Activated CD8-positive, alpha-beta memory T cell treated with anti-CD3 and anti-CD28 coated beads for 36 hours (primary cell): Measurements from ENCODE around the gene SLC39A7. TPM values are rescaled to one million over a fixed set of nuclear protein-coding genes. Genes with fewer than 3 reads are reported as not detected.

Experiments
- CTCF ChIA-PET: fragments of 350-600 bp; sonication (Branson Sonifier 250); formaldehyde crosslinking; loops from one replicate; lab custom pipeline; 2021; ENCODE audit warnings: antibody characterized with exemption; lab: Charles Lee
- POLR2A ChIA-PET: fragments of 350-600 bp; sonication (Branson Sonifier 250); formaldehyde crosslinking; loops from one replicate; lab custom pipeline; 2021; ENCODE audit warnings: antibody characterized with exemption; lab: Charles Lee
- total RNA-seq, 2 experiments: library from RNA; stranded (reverse); gene quantifications; one replicate each; pipeline ENCODE4 v1.2.3, GENCODE V29; 2021

Gene SLC39A7, protein sequence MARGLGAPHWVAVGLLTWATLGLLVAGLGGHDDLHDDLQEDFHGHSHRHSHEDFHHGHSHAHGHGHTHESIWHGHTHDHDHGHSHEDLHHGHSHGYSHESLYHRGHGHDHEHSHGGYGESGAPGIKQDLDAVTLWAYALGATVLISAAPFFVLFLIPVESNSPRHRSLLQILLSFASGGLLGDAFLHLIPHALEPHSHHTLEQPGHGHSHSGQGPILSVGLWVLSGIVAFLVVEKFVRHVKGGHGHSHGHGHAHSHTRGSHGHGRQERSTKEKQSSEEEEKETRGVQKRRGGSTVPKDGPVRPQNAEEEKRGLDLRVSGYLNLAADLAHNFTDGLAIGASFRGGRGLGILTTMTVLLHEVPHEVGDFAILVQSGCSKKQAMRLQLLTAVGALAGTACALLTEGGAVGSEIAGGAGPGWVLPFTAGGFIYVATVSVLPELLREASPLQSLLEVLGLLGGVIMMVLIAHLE
- 10 to 100 TPM; 60.1 to 62.4 TPM for total RNA-seq

DNA sequence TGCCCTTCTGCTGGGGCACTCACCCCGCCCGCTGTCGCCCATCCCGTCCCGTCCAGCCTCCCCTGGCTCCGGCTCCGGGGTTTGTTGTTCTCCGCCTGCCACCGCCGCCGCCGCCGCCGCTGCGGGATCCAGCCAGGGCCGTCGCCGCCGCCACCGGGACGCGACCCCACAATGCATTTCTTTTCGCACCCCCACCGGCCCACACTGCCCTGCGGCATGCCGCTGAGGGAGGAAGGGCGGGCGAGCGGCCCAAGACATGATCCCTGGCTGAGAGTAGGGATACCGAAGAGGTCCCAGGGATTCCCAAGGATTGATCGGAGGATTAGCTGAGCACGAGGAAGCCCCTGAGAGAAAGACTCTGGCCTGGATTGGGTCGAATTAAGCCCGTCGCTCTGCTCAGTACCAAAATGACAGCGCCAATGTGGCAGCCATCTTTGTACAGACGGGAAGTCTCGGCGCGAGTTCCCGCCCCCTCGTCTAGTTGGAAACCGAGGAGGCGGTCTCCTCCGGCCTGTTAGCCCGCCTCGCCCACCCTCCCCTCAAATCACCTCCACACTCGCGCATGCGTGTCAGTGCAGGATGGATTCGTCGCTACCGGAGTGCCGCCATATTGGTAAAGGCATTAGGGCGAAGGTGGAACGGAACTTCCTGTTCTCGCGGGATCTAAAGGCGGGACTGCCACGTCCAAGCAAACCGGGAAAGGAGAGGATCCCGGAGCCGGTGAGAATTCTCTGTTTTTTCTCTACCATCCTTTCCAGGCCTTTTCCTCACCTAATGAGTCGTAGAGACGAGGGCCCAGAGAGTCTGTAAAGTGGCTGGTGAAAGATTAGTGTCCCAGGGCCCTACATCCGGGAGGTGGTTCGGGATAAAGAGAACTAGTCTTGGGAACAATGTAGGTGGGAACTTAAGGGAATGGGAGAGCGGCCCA lies at the start of gene SLC39A7, which contains the start of gene RXRB:
Gene SLC39A7 (plus strand): TSS at position 649 of the 928 bp plus-strand sequence. CDS start 379 bp downstream, outside the sequence.
Gene RXRB (minus strand): TSS at position 447 of the 928 bp plus-strand sequence. CDS start 189 bp downstream, at position 258.
- CTCF ChIA-PET = interaction anchor here (2.0 kb wide), 1 partner anchor 8 kb away, joined by 6 read pairs; the partner anchor contains the start of gene RING1
- POLR2A ChIA-PET = interaction anchor here (0.7 to 0.8 kb wide), 4 partner anchors 48 to 254 kb away, joined by 3 to 7 read pairs (median 4); partner anchors contain the start of genes RPS18, VPS52 and ZBTB9

DNA sequence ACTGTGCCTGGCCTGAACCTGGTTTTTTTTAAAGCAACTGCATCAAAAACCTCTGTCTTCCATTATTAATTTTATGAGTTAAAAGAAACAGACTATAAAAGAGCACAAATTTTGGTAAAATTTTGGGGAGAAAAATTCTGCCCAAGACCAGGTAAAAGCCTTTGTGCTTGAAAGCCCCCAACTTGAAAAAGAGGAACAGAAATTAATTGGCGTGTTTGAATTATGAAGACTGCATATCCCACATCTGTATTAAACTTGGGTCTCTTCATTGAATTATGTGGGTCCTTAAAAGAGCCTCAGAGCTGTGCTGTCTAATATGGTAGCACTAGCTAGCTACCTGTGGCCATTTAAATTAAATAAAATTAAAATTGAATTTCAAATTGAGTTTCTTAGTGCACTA lies 49.6 kb upstream of the SLC39A7 start:
- POLR2A ChIA-PET = no interaction called here
- CTCF ChIA-PET = interaction anchor here (1.1 kb wide), 1 partner anchor 11 kb away, joined by 3 read pairs; no protein-coding TSS in a partner anchor

DNA sequence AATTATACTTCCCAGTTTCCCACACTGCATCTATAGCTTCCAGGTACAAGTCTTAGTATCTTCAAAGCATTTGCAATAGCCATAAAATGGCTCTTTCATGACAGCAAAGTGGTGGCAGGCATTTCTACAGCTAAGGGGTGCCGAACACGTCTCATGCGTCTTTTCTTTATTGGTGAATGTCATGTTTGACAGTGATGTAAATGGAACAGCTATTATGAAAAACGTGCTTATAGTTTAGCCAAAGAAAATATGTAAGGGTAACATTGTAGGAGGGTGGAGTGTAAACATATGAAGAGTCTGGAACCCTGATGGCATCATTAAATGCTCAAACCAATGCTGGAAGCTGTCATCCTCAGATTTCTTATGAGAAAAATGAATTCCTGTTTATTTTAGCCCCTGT lies 46.3 kb upstream of the SLC39A7 start:
- POLR2A ChIA-PET = no interaction called here

DNA sequence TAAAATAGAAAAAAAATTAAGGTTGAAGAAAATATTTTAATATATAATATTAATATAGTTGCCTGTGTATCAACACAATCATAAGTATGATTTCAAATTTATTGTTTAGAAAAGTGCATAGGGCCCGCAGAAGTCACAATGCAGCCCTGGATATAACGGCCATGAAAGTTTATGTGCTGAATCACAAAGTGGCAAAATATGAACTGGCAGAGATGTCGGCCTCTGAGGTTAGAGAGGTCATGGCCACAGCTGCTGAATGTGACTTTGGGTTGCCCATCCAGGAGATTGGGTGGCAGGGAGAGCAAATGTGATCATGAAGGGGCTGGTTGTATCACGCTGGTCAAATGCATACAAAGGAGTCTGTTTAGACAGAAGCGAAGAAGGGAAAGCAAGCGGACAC lies 44.1 kb upstream of the SLC39A7 start:
- POLR2A ChIA-PET = no interaction called here
- CTCF ChIA-PET = no interaction called here

More for the DNA sequence above, 46.3 kb upstream of the SLC39A7 start:
- CTCF ChIA-PET = interaction anchor here (0.8 to 0.9 kb wide), 2 partner anchors 10 to 140 kb away, joined by 3 to 4 read pairs; no protein-coding TSS in a partner anchor

DNA sequence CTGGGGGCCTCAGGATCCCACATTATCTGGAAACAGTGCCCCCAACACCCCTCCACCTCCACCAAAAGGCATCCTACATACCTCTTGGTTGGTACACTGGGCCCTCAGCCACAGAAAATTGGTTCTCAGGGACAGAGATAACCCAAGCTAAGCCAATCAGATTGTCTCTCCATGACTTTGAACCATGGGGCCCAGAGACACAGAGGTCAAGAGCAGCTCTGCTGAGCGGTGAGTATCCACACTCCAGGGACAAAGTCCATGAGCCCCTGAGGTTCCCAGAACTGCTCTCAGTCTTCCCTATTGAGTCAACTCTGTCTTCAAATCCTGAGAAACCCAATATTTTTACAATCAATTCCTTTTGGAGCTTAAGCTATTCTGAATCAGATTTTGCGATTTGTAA lies 43.7 kb upstream of the SLC39A7 start:
- ChIA-PET POLR2A (no interaction called here), CTCF (interaction anchor here (0.9 kb wide), 1 partner anchor 91 kb away, joined by 3 read pairs; no protein-coding TSS in a partner anchor)

DNA sequence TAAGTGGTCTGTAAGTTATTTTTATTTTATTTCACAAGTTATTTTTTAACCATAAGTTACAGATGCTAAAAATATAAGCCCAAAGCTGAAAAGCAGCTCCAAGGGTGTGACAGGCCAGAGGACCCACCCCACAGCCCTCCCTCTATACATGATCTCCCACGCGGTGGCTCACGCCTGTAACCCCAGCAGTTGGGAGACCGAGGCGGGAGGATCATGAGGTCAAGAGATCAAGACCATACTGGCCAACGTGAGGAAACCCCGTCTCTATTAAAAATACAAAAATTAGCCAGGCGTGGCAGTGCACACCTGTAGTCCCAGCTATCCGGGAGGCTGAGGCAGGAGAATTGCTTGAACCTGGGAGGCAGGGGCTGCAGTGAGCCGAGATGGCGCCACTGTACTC lies 40.6 kb upstream of the SLC39A7 start:
- POLR2A ChIA-PET = no interaction called here

DNA sequence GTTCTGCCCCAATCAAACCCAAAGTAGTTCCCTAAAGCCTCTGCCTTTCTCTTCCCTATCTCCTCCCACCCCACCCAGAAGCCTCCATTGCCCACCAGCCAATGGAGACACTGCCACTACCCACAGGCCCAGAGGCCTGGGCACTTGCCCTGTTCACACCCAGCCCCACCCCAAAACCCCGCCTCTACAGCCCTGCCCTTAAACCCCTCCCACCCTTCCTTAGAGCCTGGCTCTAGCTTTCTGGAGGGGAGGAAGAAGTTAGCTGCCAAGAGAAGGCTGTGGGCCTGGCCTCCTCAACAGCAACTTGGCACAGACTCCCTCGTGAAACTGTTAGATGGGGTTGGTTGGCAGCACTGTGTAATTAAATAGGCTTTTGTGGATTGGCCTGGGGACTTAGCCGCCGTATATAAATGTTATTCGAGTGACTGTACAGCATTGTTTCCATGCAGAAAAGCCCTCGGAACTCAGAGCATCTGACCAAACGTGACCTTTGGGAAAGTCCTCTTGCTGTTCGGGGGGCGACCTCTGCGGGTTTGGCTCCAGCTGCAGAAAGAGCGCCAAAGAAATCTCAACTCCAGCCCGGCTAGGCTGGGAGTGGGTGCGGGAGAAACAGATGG lies 39.8 kb upstream of the SLC39A7 start:
- POLR2A ChIA-PET = no interaction called here
- CTCF ChIA-PET = interaction anchor here (0.7 to 2.4 kb wide), 6 partner anchors 13 to 88 kb away, joined by 3 to 21 read pairs (median 4); no protein-coding TSS in a partner anchor

More for the DNA sequence above, 40.6 kb upstream of the SLC39A7 start:
- CTCF ChIA-PET = interaction anchor here (0.6 to 1.7 kb wide), 5 partner anchors 12 to 275 kb away, joined by 3 to 4 read pairs (median 3); no protein-coding TSS in a partner anchor

DNA sequence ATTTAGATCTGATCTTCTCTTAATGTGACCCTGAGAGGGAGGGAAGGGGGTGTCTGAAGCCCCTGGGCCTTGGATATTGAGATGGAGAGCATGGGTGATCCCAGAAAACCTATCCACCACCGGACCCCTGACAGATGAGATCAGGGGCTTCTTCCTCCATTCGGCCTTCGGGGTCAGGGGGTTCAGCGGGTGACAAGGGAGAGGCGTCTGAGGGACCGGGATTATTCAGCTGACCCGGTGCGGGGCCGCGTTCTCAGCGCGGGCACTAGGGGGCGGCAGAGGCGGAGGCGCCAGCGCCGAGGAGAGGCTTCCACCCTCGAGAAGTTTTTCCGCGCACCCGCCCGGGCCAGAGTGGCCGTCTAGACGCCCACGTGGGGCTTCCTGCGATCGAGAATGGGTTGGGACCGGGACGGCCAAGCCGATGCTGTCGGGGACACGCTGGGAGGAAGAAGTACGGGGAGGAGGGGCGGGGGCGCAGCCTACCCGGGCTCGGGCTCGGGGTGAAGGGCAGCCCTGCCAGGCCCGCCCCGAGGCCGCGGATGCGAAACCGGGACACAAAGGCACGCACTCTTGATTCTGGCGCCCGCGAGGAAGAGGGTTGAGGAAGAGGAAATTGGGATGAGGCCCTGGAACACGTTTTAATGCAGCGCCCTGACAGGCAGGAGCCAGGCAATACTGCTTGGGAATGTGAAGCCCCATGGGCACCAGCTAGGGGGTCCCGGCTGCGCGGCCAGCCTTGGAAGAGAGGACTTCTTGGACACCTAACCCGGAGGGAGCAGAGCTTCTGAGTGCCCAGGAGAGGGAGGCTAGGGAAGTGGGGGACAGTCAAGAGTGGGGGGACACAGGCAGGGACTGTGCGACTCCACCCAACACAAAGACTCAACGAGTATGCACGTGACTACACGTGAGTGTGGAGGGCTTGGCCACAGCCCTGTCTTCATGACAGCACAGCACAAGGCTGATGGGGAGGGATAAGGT lies 39.0 kb upstream of the SLC39A7 start:
- ChIA-PET CTCF (interaction anchor here (0.7 to 2.4 kb wide), 8 partner anchors 10 to 87 kb away, joined by 3 to 21 read pairs (median 4); no protein-coding TSS in a partner anchor), POLR2A (no interaction called here)

DNA sequence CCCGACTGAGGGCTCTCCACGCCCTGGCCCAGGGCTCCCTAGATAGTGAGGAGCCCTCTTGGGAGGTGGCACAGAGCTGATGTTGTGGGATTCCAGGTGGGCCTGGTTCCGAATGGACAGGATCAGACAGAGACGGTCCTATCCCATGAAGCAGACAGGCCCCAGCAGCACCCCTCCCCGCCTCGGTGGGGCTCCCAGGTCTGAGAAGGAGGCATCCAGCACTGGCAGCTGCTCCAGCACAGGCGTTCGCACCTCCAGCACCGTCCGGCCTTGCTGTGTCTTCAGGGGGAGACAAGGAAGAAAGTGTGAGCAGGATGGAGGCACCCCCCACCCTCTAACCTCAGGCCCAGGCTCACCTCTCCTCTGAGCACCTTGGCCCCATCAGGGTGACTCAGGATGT lies 37.1 kb upstream of the SLC39A7 start:
- ChIA-PET CTCF (interaction anchor here (1.0 to 1.7 kb wide), 3 partner anchors 10 to 85 kb away, joined by 4 to 5 read pairs (median 4); no protein-coding TSS in a partner anchor), POLR2A (interaction anchor here (0.9 kb wide), 1 partner anchor 85 kb away, joined by 4 read pairs; no protein-coding TSS in a partner anchor)

DNA sequence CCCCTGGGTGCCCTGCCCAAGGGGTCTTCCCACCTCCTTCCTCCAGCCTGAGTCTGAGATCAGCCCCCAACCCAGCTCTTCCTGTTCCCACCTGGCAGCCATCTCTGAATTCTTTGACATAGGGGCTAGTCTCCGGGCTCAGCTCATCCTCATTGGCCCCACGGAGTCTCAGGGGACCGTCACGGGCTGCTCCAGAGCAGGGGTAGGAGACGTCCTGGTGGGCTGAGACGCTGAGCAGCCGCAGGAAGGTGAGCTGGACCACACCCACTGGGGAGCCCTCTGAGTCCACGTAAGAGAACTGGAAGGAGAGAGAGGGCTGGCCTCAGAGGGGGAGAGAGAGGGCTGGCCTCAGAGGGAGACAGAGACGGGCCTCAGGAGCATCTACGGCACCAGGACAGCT lies 36.5 kb upstream of the SLC39A7 start:
- POLR2A ChIA-PET = interaction anchor here (0.9 kb wide), 1 partner anchor 84 kb away, joined by 4 read pairs; no protein-coding TSS in a partner anchor

DNA sequence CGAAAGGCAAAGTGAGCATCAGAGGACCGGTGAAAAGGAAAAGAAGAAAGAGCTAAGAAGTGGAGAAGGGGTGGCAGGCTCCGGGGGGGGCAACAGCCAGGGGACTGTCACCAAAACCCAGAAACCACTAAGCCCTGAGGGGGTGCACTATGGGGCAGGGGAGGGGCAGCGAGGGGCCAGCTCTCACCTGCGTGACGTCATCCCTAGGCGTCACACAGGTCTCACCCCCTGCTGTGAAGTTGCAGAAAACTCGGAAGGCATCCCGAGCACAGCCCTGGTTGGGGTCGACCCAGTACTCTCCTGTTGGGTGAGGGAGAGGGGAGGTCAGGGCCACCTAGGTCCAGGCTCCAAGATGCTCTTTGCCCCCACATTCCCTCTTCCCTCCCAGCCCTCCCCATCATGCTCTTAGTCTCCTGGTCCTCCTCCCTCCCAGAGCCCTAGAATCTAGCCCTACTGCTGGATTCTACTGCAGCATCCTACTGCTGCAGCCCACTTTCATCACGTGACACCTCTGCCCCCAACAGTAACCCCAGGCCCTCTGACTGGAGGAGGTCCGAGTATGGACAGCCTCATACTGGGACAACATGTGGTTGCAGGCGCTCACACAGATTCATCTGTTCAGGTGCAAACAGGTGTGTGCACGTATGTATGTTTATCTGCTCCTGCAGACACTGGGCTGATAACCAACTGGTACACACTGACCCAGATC lies 35.8 kb upstream of the SLC39A7 start:
- ChIA-PET CTCF (interaction anchor here (1.0 to 1.7 kb wide), 2 partner anchors 40 to 84 kb away, joined by 4 to 5 read pairs; no protein-coding TSS in a partner anchor), POLR2A (no interaction called here)

More for the DNA sequence above, 36.5 kb upstream of the SLC39A7 start:
- CTCF ChIA-PET = interaction anchor here (1.0 to 1.7 kb wide), 3 partner anchors 10 to 84 kb away, joined by 4 to 5 read pairs (median 4); no protein-coding TSS in a partner anchor

DNA sequence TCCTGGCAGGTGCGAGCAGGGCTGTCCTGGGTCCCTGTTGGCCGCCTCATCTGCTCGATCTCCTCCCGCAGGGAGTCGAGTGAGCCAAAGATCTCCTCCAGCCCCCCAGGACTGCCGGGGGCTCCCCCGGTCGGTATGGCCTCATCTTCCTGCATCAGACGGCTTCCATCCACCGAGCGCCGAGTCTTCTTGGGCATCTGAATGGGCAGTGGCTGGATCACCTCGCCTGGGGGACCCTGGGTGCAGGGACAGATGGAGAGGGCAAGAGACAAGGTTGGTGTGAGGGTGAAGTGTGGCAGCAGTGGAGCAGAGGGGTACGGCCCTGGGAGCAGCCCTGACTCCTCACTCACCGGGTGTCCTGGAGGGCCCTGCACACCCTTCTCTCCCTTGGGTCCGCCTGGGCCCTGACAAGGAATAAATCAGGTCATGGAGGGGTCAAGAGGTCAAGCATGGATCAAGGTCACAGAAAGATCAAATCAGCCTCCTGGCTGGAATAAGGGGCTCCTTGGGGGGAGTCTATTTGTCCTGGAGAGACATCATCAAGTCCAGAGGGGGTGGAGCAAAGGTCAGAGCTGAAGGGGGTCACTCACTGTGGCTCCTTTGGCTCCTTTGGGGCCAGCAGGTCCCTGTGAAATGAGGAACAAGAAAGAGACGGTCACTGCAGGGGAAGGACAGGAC lies 34.9 kb upstream of the SLC39A7 start:
- ChIA-PET CTCF (no interaction called here), POLR2A (no interaction called here)

DNA sequence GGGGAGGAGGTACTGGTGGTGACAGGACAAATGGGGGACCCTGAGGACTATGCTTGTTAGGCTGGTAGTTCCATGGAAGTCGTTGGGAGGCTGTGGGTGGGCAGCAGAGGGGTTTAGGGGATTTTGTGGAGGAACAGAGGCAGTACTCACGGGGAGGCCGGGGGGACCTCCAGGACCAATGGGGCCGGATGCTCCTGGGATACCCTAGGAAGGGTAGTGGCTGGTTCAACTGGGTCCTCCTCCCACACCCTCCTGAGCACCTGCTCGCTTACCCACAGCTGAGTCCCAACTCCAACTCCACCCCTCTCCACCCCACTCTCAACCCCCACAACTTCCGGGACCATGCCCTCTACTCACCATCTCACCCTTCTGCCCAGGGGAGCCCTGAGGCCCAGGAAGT lies 34.3 kb upstream of the SLC39A7 start:
- ChIA-PET POLR2A (no interaction called here), CTCF (no interaction called here)

DNA sequence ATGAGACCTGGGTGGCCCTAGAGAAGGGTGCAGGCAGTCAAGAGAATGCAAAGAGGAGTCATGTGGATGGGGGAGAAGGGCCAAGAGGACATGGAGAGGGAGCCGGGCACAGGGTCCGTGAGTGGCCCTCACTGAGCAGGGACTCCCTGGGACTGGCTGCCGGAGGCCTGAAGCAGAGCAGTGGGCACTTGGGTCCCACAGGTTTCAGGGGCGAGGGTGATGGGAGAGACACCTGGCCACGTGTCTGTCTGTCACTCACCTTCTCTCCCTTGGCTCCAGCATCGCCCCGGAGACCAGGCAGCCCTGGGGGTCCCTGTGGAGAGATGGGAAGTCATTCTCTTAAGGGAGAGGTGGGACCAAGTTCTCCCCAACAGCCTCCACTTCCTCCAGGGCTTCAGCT lies 33.9 kb upstream of the SLC39A7 start:
- ChIA-PET CTCF (no interaction called here), POLR2A (no interaction called here)

DNA sequence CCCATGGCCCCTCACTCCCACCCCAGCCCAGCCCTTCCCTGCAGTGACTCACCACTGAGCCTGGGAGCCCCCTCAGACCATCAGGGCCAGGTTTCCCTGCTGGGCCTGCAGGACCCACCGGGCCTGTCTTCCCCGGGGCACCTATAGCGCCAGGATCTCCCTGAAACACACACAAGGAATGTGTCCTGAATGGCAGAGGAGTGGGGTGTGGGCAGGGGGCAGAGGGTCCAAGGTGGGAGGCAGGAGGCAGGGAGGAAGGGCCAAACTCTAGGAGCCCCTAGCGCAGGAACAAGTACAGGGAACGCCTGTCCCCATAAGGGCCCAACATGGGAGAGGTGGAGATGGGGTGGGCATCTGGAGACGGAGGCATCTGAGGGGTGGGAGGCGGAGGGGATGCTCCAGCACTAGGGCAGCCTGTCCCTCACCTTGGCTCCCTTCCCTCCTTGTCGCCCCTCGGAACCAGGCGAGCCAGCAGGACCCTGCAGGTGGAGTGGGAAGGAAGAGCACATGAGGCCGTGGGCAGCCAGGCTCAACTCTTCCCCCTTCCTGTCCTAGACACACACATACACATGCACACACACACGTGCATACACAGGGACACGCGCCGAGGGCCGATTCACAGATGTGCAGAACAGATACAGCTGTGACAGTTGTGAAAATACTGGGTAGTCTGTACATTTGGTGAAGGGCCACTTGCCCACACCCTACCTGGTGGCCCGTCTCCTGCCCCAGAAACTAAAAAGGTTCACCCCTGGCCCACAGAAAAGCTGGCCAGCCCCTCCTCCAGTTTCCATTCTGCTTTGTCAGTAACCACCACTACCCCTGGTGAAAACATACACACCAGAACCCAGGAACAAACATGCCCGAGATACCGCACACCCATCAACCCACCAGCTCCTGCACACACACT lies 33.0 kb upstream of the SLC39A7 start:
- ChIA-PET CTCF (interaction anchor here (1.1 kb wide), 1 partner anchor 30 kb away, joined by 4 read pairs; no protein-coding TSS in a partner anchor), POLR2A (interaction anchor here (0.5 kb wide), 1 partner anchor 83 kb away, joined by 4 read pairs; no protein-coding TSS in a partner anchor)
